ENCODE measurements around the gene RAB3C.

GRCh38 chr5:58724992-58725391, 142.1 kb downstream of the RAB3C start:
- TF ChIP-seq CTCF (IDR thresholded peaks at IDR 0.05; ENCODE audit: low read depth, low read length) (no peak), EZH2phosphoT487 (IDR thresholded peaks at IDR 0.05; ENCODE audit: low read depth) (no peak)
